ENCODE data around the gene SMPD3.
A peak's percentile ranks its signal among the peaks of the same experiment; 100 is the strongest.

SMPD3 gene

DNA sequence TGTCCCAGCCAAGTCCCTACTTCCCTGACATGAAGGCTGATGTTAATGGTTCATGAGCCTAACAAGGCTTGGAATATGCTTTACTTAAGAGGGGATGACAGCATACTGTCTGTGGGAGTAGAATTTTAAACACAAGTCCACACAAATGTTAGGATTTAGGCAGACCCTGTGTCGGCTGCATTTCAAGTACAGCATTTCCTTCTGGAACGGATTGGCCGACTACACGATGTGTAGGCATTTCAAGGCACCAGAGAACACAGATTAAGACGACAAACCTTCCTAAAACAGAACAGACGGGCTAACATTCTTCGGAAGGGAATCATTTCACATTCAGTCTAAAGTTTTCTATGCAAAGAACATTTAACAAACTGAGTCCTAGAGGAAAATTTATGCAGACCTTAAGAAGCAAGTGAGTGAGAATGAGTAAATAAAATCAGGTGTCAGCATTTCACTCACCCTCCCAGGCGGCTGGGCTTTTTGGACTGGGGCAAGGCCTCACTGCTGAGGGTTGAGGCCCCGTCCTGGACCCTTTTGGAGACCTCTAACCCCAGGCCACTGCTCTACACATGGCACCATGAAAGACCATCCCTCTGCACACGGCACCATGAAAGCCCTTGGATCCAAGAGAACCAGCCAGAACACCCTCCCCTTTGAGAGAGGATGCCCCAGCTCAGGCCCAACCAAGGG, 67.5 kb downstream of the SMPD3 start:
- no peak for DNase-seq (ENCODE audit: low read depth)

DNA sequence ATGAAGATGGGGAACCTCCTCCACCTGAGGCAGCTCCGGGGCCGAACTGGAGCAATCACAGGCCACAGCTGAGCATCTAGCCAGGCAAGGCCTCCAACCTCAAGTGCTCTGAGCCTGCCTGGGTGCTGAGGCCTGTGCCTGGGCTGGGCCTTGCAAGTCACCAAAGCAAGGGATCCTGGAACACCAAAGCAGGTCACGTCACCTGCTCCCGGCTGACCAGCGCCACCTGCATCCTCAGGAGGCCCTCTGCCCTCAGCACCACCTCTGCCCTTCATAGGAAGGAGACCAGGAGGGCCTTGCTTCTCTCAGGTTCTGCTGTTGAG, 68.0 kb downstream of the SMPD3 start:
- no peak for DNase-seq (ENCODE audit: low read depth)

DNA sequence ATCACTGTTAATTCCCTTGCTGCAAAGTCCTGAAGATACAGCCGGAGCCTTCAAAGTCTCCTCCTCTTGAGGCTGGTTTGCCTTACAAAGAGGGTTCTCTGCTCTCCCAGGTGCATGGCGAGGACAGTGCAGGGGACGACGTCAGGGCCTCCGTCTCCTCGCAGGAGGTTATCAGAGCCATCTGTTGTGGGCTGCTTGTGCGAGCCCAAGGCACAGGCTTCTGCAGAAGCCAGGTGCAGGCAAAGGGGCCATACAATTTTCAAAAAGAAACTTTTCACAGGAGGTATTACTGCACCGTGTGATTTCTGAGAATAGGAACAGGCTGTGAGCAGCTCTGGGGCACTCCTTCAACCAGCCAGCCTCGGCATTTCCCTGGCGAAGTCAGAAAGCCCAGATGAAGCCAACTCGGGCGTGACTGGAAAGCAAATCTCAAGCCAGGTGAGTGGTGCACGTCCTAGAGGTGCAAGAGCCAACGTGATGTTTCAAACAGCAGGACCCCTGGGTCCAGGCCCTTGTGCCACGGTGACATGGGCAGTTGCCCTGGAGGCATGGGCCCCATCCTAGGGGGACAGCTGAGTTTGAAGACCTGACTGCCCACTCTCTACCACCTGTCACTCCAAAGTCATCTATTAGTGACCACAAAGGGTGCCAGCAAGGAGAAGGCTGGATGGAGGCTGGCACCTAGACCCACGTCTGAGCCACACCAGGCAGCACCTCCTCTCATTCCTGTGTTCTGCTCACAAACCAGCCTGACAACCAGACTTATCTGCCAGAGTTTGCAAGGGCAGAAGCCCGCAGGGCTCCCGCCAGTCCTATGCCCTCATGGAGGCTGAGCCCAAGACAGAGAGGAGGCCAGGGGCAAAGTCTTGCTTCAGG, 68.6 kb downstream of the SMPD3 start:
- DNase-seq (ENCODE audit: low read depth) = no peak

DNA sequence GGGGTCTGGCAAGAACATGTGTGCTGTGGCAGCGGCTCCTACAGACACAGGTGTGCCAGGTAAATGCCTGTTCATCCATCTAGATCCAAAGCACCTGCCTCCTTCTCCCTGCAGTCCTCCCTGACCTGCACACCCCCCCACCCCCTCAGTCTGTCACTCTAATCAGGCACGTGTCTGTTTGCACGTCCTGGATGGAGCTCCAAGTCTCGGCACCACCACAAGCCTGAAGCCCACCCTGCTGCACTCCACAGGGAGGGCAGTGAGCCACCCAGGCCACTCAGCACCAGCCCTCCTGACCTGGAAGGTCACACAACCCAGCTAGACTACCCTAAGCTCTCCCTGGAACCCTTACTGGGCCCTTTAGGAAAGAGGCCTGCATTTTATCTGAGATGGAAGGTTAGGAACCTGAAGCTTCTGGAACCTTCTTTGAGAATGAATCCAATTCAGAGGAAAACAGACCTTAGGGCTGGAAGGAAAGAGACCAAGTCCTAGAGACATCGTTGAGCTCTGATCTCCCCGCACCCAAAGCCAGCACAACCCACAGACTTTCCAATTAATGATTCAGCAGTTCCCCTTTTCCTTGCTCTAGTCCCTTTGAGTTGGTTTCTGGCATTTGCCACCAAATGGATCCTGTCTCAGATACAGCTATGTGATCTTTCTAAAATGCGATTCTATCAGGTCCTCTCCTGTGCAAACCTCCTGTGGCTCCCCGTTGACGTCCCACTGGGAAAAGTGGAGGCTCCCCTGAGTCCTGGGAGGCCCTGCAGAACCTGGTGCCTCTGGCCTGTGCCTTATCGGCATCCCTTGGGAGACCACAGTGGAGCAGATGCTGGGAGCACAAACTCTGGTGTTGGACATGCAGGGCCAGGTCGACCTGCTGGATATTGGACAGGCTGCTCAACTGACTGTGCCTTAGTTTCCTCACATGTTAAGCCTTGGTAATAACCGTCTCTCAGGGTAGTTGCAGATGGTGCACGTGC, 69.6 kb downstream of the SMPD3 start:
- DNase-seq (ENCODE audit: low read depth) = no peak

DNA sequence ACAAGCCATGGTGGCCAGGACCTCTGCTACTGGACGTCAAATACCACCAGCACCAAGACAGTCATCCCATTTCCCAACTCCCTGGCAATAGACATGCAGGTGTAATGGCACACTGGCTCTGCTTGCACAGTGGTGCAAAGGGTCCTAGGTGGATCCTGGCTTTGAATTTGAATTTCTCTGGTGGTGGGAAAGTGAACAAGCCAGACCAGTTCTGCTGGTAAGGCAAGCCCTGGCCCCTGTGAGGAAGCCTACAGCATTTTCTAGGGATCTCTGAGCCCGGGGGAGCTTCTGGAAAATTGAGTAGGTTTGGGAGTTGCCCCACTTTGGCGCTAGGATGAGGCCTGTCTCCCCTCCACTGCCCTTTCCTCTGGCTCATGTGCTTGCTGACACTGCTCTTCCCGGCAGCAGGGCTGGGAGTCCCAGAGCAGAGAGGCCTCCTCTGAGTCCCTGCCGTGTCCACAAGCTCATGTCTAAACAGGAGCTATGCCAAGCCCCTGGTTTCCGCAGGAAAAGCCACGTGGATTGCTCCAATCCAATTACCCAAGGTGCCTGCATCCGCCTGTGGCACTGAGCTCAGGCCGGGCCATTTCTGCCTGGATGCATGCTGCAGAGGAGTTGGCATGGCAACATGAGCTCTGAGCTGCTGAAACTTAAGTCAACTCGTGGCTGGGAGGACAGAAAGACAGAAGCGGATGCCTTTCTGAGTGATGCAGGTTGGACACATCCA, 70.5 kb downstream of the SMPD3 start:
- DNase-seq (ENCODE audit: low read depth) = no peak

DNA sequence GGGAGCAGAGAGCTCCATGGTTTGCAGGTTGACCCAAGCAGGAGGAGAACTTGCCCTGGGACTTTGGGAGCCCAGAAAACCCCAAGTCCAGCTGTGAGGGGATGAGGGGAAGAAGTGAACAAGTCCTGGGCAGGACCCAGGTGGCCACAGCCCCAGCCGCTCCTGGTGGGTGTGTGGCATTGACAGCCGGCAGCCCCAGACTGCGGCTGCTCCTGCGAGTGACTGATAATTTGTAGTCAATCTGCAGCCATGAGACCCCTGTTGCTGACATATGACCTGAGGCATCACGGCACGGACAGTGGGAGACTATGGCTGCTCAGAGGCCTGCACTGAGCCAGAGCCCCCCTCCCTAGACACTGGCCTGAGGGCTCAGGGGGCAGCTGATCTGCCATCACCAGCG, 71.1 kb downstream of the SMPD3 start:
- no peak for DNase-seq (ENCODE audit: low read depth)

DNA sequence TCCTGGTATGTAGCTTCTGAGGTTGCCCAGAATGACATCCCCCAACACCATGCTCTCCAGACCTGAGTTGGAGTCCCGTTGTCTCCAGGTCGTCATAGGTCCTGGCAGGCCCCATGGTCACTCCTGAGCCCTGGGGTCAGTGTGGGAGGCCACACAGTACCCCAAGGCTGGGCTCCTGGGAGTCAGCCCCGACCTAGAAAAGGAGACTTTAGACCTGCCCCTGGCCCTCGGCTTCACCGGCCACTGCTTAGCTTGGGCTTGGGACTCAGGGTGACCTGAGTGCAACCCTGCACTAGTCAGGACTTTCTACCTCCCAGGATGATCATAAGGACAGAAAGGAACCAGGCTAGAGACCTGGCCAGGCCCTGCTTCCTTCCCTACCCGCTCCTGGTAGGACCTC, 71.7 kb downstream of the SMPD3 start:
- DNase-seq (ENCODE audit: low read depth) = no peak

DNA sequence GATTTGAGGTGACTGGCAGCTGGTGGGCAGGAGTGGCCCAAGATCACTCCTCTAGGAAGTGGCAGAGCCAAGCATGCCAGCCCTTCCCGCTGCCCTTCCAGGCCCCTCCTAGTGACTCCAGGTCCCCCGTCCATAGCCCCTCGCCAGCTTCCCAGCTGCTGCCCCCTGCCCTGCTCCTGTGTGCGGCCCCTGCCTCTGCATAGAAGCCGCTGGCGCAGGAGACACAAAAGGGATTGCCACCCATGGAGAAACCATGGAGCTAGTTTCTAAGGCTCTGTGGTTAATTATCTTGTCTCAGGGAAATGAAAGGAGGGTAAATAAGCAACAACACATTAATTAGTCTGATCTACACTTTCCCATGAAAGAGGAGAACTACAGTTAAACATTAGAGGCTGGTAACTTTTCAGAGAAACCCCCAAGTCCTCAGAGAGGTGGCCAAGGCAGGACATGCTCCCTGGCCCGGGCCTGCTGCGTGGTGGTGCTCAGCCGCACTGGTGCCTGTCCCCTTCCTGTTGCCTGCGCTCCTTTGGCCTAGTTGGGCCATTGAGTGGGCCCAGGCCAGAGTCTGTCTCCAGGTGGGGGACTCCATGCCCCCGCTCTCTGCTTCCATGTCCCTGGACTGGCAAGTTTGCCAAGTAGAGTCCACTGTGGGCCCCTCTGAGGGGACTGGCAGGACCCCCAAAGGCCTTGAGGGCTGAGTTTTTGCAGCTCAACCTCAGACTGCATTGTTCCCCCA, 72.3 kb downstream of the SMPD3 start:
- no peak for DNase-seq (ENCODE audit: low read depth)

DNA sequence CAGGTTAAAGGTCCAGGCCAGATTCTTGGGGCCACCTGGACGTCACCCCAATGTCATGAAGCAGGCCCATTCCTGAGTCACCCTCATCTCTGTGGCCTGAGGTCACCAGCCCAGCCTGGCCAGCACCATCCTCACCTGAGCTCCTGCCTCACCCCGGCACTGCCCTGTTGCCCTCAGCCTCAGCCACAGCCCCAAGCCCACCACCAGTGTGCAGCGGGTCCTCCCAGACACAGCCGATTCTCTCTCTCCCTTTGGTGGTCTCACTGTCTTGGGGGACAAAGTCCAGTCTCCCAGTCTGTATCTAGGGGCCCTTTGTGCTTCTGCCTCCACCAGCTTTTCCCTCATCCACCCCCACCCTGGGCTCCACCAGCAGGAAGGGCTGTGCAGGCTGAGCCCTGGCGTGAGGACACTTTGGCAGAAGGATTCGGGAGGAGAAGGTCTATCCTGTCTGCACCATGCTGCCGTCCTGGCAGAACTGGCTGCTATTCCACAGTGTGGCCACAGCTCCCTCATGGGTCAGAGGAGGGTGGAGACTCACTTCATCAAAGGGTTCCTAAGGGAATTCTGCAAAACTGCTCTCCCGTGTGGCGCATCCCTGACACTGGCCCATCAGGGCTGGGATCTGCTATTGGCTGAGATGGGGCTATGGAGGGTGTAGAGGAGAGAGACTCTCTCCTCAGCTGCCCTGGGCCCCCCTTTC, 73.2 kb downstream of the SMPD3 start:
- no peak for DNase-seq (ENCODE audit: low read depth)

DNA sequence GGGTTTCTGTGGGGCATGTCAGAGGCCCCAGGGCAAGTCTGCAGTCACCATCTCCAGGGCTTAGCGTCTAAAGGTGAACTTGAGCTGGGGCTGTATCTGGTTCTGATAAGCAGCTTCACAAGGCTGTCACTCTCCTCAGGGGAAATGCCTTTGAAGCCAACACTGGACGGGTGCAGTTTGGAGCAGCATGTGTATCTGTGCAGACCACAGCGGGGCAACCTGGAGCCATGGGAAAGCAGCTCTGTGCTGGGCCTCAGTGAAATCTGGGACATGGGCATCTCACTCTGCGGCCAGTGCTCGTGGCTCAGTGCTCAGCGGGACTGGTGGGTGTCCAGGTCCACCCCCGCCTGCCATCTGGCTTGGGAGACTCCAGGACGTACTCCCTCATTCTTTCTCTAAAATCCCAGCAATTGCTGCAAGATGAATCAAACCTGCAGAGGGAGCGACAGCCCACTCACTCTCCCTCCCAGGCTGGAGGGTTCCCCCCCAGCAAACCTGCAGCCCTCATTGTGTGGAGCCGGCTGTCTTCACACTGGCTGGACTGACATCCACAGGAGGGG, 74.0 kb downstream of the SMPD3 start:
- DNase-seq (ENCODE audit: low read depth) = no peak

DNA sequence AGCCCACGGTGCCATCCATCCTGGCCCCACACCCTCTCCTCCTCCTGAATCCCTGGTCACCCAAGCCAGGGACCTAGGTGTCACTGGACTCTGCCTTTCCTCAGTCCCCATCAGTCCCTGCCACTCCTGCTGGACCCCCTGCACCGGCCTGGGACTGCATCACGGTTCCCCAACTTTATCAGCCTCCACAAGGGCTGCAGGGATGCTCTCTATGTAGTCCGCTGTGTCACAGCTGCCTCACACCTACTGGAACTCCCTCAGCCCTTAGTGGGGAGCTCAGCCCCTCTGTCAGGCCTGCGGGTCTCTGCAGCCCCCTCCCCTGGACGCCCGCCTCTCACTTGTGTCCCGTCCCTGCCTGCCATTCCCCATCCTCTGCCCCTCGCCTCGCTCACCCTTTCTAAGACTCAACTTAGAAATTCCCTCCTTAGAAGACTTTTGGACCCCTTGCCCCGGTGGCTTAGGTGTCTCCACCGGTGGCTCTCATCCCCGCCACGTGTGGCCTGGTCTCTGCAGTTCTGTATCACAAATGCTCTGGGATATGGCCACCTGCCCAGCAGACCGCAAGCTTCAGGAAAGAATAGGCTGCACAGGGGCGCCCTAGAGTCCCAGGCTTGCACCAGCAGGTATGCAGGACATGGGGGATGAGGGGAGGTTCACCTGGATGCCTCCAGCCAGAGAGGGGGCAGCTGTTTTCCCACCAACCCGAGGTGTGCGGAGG, 74.6 kb downstream of the SMPD3 start:
- DNase-seq (ENCODE audit: low read depth) = no peak

DNA sequence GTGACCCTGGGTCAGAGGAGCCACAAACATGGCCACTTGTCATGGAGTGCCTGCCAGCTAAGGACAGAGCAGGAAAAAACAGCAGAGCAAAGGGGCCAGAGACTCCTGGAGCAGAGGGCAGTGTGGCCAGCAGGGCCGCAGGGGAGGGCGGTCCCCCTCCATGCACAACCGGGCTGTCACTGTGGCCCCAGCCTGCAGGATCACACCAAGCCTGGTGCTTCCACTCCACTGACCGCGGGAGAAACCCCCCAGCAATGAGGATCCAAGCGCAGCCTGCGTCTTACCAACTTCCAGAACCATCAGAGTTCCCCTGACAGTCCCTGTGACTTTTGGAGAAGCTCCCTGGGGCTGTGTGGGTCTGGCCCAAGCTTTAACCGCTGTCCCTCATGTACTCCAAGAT, 75.5 kb downstream of the SMPD3 start:
- DNase-seq (ENCODE audit: low read depth) = no peak

DNA sequence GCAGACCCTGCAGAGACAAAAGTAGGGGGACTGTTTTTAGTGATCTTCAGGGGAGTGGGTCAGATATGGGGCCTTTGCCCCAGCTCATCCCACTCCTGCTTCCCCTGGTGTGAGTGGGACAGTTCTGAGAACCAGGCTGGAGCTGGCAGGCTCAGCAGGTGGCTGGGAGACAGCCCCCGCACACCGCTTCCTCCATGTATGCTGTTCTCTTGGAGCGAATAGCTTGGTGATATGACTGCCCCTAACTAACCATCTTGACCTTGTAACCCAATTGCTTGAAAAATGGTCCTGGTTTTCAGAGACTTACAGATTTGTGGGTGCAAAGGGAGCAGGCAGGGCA, 76.0 kb downstream of the SMPD3 start:
- no peak for DNase-seq (ENCODE audit: low read depth)

DNA sequence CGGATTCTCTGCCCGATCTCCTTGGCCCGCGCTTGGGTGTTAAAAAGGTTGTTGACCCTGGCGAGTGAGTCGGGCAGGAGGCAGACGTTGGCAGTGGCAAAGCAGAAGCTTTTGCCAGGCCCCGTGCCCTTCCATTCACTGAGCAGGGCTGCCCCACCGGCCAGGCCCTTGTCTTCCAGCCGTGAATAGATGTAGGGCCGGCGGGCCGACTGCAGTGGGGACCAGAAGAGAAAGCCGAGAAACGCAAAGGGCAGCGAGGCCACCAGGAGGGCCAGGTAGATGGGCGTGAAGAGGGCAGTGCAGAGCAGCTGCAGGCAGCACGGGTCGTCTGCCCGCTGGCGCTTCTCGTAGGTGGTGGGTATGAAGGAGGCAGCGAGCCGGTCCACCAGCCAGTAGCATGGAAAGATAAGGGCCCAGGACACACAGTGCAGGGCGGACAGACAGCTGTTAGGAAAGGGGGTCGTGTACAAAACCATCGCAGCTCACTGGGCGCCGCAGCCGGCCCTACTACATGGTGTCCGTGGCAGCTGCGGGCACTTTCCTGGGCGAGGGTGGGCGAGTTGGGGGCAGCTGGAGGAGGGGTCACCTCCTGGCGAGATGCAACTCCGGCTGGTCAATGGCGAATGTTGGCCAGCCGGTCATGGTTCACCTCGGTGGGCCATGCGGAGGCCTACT, 76.5 kb downstream of the SMPD3 start:
- no peak for DNase-seq (ENCODE audit: low read depth)

DNA sequence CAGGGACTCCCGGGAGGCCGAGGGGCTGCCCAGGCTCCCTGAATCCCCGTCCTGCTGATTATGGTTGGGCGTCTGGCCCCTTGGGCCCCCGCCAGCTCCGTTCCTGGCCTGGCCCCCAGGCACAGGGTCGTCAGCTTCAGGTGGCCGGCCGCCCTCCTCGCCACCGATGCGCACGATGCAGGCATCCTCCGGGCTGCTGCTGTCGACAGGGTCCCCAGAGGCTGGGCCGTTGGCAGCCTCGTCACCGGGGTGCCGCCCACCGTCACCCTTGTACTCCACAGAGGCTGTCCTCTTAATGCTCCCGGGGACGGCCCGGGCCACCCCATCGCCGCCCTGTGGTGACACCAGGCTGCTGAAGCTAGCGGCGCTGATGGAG, 77.0 kb downstream of the SMPD3 start:
- no peak for DNase-seq (ENCODE audit: low read depth)

DNA sequence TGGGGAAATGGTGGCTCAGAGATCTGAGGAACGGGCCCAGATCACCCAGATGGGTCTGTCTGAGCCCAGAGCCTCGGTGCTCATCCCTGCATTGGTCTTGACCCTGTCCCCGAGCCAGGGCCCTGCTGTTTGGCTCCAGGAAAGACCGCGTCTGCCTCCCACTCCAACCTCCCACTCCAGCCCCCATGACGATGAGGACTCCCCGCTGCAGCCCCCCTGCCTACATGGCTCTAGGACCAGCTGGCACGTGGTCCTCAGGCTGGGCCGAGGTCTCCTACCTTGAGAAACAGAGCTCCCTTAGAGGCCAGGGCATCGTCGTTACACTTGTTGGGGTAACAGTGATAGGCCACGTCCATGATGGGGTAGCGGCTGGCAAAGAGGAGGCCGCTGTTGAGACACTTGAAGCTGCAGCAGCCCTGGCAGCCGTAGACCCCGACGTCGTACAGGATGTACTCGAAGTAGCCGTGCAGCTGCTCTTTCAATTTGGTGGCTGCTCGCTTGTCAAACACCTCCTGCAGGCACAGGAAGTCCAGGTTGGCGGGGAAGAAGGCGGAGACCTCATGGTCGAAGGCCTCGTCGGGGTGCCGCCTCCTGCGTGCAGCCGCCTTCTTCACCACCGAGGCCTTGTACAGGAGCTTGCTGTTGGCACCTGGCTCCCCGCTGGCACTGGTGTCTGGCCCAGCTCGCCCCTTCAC, 77.6 kb downstream of the SMPD3 start:
- DNase-seq (ENCODE audit: low read depth) = no peak

DNA sequence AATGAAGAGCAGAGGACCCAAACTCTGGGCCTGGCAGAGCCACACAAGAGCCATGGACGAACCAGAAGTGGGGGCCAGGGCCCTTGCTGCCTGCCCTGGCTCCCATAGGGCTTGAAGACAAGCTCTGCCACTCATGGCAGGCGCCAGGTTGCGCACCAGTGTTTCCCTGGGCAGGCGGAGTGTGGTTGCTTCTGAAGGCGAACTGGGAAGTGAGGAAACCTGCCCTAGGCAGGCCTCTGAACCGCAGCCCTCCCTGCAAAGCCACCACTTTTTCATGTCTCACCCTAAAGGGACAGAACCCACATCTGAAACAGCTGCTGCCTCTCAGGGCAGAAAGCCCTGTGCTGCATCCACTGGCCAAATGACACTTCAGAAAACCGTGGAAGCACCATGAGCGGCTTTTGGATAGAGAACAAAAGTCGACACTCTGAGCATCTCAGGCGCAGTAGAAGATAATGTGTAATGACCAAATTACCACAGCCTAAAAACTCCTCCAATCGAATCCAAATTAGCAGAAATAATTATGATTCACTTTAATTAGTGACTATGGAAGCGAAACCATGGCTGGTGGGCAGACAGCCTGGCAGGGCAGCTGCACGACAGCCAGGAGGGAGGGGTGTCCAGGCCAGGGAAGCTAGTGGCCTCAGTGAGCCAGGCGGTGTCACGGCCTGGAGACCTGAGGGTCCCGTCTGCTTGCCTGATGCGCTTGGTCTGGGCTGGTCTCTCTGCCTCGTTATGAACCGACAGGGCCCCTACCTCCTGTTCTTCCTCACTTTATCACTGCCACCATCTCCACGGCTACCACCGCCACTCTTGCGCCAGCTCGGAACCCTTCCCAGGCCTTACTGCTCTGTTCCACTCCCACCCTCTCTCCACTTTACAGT, 78.4 kb downstream of the SMPD3 start:
- peak; percentile 21 for DNase-seq (ENCODE audit: low read depth)

DNA sequence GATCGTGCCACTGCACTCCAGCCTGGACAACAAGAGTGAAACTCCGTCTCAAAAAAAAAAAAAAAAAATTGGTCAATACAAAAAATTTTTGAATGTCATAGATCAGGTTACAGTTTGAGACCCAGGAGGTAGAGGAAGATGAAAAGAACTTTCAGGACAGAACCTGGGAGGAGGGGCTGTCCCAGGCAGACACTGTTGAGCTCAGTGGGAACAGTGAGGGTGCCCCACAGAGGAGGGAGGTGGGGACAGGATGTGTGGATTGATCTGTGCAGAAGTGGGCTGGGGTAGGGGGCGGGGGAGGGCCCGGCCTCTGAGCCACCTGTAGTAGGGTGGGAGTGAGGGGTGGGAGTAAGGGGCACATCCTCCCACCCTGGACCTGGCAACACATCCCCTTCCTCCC, 79.1 kb downstream of the SMPD3 start:
- DNase-seq (ENCODE audit: low read depth) = no peak

All from stimulated activated CD8-positive, alpha-beta memory T cell treated with anti-CD3 and anti-CD28 coated beads, Interleukin-4, amount 100 ng/mL, for 24 hours (primary cell).